ENCODE measurements around the gene HAND1.

Gene HAND1

DNA sequence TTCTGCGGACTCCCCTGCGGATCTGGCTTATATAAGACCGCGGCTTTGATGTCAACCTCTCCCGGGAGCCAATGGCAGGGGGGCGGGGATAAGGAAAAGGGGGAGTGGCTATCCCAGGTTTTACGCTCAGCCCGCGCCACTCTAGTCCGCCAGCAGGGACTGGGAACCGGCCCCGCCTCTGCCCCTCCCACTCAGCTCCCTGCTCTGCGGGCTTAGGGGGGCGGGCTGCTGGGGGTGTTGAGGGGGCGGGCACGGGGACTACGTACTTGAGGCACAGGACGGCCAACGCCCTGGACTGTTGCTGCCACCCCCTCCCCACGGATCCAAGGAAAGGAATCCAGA, at the start of gene HAND1:
TSS of gene HAND1 (minus strand) at position 4 of the 342 bp plus-strand sequence. CDS start 219 bp downstream, outside the sequence.
- TF ChIP-seq CTCF (IDR thresholded peaks at IDR 0.05): no peak
- H3K4me1 ChIP-seq (ENCODE audit: control insufficient read depth in 1 of 2, insufficient read depth in 1 of 2, low read depth in 1 of 2, low read length in 1 of 2): peaks cover 0 to 7% of the 10 kb centered on the region in 2 experiments
- no peaks in the 10 kb centered on the region for H3K36me3 ChIP-seq
- no peak within 1 kb of the TSS for H3K27ac ChIP-seq
- peaks cover 100% of the 10 kb centered on the region for H3K27me3 ChIP-seq
- no peaks in the 10 kb centered on the region for H3K9me3 ChIP-seq
- H3K4me3 ChIP-seq (ENCODE audit: low read depth in 1 of 2, low read length in 1 of 2): no peak within 1 kb of the TSS

GRCh38 chr5:154526231-154527226, 48.5 kb upstream of the HAND1 start:
- H3K27me3 ChIP-seq: peaks cover 26% of the 10 kb centered on the region
- no peaks in the 10 kb centered on the region for H3K36me3 ChIP-seq
- no peaks in the 10 kb centered on the region for H3K9me3 ChIP-seq
- no peak overlapping the region for H3K4me3 ChIP-seq (ENCODE audit: low read depth in 1 of 2, low read length in 1 of 2)
- H3K27ac ChIP-seq: no peak overlapping the region
- TF ChIP-seq CTCF (IDR thresholded peaks at IDR 0.05): no peak
- H3K4me1 ChIP-seq (ENCODE audit: control insufficient read depth in 1 of 2, insufficient read depth in 1 of 2, low read depth in 1 of 2, low read length in 1 of 2): no peaks in the 10 kb centered on the region

GRCh38 chr5:154524859-154525258, 46.8 kb upstream of the HAND1 start:
- no peaks in the 10 kb centered on the region for H3K36me3 ChIP-seq
- H3K27ac ChIP-seq: no peak overlapping the region
- no peak overlapping the region for H3K4me3 ChIP-seq (ENCODE audit: low read depth in 1 of 2, low read length in 1 of 2)
- no peaks in the 10 kb centered on the region for H3K9me3 ChIP-seq
- peaks cover 42% of the 10 kb centered on the region for H3K27me3 ChIP-seq
- no peaks in the 10 kb centered on the region for H3K4me1 ChIP-seq (ENCODE audit: control insufficient read depth in 1 of 2, insufficient read depth in 1 of 2, low read depth in 1 of 2, low read length in 1 of 2)
- TF ChIP-seq CTCF (IDR thresholded peaks at IDR 0.05): no peak

DNA sequence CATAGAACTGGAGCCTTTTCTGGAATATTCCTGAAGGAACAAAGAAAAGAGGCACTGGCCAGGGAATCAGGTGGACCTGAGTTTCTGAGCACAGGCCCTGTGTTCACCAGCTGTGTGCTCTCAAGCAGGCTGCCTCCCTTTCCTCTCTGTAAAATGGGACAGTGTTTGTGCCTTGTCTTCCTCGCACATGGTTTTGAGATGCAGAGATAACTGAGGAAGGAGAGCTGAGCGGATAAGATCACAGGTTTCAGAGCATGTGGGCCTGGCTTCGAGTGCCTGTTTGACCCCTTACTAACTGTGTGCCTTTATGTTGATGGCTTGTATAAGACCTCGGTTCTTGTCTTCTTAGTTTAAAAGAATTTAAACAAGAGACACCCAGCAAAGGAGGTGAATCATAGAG, 46.2 kb upstream of the HAND1 start:
- Histone ChIP-seq H3K4me3 (ENCODE audit: low read depth in 1 of 2, low read length in 1 of 2) (no peak overlapping the region), H3K27me3 (peaks cover 49% of the 10 kb centered on the region), H3K36me3 (no peaks in the 10 kb centered on the region), H3K9me3 (no peaks in the 10 kb centered on the region), H3K27ac (no peak overlapping the region), H3K4me1 (ENCODE audit: control insufficient read depth in 1 of 2, insufficient read depth in 1 of 2, low read depth in 1 of 2, low read length in 1 of 2) (no peaks in the 10 kb centered on the region)
- TF ChIP-seq CTCF (IDR thresholded peaks at IDR 0.05): no peak

DNA sequence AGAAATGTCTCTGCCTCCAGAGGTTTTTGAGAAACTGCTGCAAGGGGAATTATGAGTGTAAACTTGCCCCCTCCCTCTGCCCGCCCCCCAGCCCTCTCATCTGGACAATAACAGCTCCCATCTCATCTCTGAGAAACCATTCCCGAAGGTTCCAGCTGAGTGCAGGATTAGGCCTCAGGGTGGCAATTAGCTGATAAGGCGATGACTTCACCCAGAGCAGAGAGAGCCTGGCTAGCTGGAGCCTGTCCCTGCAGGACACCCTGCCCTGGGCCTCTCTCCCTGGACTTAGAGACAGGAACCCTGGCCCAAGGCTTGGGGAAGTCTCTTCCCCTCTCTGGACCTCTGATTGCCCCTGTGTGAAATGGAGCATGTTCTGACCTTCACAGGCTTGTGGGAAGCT, 45.7 kb upstream of the HAND1 start:
- peaks cover 52% of the 10 kb centered on the region for H3K27me3 ChIP-seq
- H3K9me3 ChIP-seq: no peaks in the 10 kb centered on the region
- no peaks in the 10 kb centered on the region for H3K4me1 ChIP-seq (ENCODE audit: control insufficient read depth in 1 of 2, insufficient read depth in 1 of 2, low read depth in 1 of 2, low read length in 1 of 2)
- no peak overlapping the region for H3K27ac ChIP-seq
- H3K4me3 ChIP-seq (ENCODE audit: low read depth in 1 of 2, low read length in 1 of 2): no peak overlapping the region
- TF ChIP-seq CTCF (IDR thresholded peaks at IDR 0.05): no peak
- H3K36me3 ChIP-seq: no peaks in the 10 kb centered on the region

Measured in neutrophil (primary cell).